ENCODE data around the gene L3MBTL1. TPM values are rescaled to one million over a fixed set of nuclear protein-coding genes. Genes with fewer than 3 reads are reported as not detected.

Gene L3MBTL1
- total and polyA plus RNA-seq, 2 donors (not counting 3 experiments of a cell fraction or from before 2014, with no cell fraction given), result 5.2 to 8.2 TPM

DNA sequence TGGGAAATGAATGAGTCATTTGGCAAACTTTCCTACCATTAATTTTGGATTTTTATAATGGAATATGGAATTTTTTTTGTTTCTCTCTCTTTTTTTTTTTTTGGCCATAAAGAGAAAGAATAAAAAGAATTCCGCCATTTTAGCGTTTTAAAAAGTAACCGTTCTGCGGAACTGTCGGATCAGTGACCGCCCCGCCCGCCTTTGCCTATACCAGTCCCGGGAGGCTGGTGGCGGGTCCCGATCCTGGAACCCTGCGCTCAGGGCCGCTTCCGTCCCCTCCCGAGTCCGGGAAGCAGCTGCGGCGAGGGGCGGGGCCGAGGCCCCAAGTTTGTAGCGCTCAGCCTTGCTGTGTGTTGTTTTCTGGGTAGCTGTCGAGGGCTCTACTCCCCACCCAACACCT is 609 bp downstream of the L3MBTL1 start:
- Histone ChIP-seq H3K79me2 (ENCODE audit: control insufficient read depth, insufficient read depth, low read length) (no peaks in the 10 kb centered on the region), H3K4me2 (ENCODE audit: insufficient read depth, low read length) (peak overlapping the region; percentile 80), H3K4me1 (ENCODE audit: control insufficient read depth, extremely low read depth, insufficient read depth, low read length) (peaks cover 4% of the 10 kb centered on the region), H4K20me1 (replicated peaks; ENCODE audit: control insufficient read depth, extremely low read depth, insufficient read depth, low read length) (no peaks in the 10 kb centered on the region), H3K36me3 (ENCODE audit: control insufficient read depth in 2 of 2, extremely low read depth in 1 of 2, insufficient read depth in 2 of 2, low read length in 2 of 2) (no peaks in the 10 kb centered on the region), H3K4me3 (replicated peaks in 1 of 3; ENCODE audit: insufficient read depth in 1 of 3, low read depth in 1 of 3, low read length in 3 of 3) (peak overlapping the region; percentile 49 to 55 (median 51)), H3K27me3 (ENCODE audit: control insufficient read depth in 2 of 2, insufficient read depth in 2 of 2, low read length in 2 of 2) (peaks cover 25 to 29% of the 10 kb centered on the region in 2 experiments), H3K9me1 (replicated peaks; ENCODE audit: control insufficient read depth, extremely low read depth, insufficient read depth, low read length) (no peaks in the 10 kb centered on the region), H3K9ac (replicated peaks; ENCODE audit: extremely low read depth, insufficient read depth, low read length) (no peak overlapping the region), H3K9me3 (replicated peaks; ENCODE audit: control insufficient read depth, insufficient read depth, low read length) (no peaks in the 10 kb centered on the region), H3K27ac (ENCODE audit: insufficient read depth, low read depth, low read length) (no peak overlapping the region), H2AFZ (ENCODE audit: low read depth, low read length) (peak overlapping the region; percentile 66)
- FAIRE-seq (no peak), DNase-seq (ENCODE audit: low read depth, low spot score) (no peak)
- no TSS peak for BruUV-seq (replicated peaks)
- TF ChIP-seq EZH2 (IDR thresholded peaks at IDR 0.05; ENCODE audit: borderline replicate concordance, low read depth, low read length, severe bottlenecking) (no peak), FOS (IDR thresholded peaks at IDR 0.05; ENCODE audit: borderline replicate concordance, insufficient read depth, low read length) (peak; percentile 9), GATA2 (IDR thresholded peaks at IDR 0.05; ENCODE audit: insufficient read depth, insufficient read length, low read depth, low read length) (no peak)
- intact Hi-C loops (cut with micrococcal nuclease), result loop anchor here (5.0 kb wide), 1 partner anchor 36 kb away; no protein-coding TSS in a partner anchor
- ChIA-PET POLR2A (no interaction called here), CTCF (interaction anchor here (1.0 to 1.6 kb wide), 3 partner anchors 11 to 59 kb away, joined by 3 to 4 read pairs (median 3); no protein-coding TSS in a partner anchor)
- dilution Hi-C loops (cut with MboI; ENCODE audit: extremely low pct_ligation_motif_present, low sequenced_read_pairs), result no loop called here

DNA sequence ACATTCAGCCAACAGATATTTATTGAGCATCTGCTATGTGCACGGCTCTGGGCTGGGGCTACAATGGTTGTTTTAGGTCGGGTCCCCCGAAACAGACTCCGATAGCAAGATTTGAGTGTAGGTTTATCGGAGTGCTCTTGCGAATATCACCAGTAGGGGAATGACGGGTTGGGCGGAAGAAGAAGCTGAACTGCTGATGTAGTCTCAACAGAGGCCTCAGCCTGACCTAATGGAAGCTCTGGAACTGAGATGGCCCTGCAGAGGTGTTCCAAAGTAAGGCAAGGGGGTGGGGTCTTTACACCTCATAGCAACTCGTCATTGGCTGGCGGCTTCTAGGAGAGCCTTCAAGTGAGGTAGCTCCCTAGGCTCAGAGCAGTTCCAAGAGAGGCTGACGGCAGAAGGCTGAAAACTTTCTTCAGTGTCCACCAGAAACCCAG is 1.1 kb downstream of the L3MBTL1 start:
- no TSS peak for BruUV-seq (replicated peaks)
- no peaks in the 10 kb centered on the region for H3K9me1 ChIP-seq (replicated peaks; ENCODE audit: control insufficient read depth, extremely low read depth, insufficient read depth, low read length)
- ChIA-PET POLR2A (no interaction called here), CTCF (interaction anchor here (1.6 kb wide), 1 partner anchor 30 kb away, joined by 4 read pairs; no protein-coding TSS in a partner anchor)
- FAIRE-seq (no peak), DNase-seq (ENCODE audit: low read depth, low spot score) (no peak)
- H3K4me1 ChIP-seq (ENCODE audit: control insufficient read depth, extremely low read depth, insufficient read depth, low read length), result peaks cover 4% of the 10 kb centered on the region
- no peak overlapping the region for H3K9ac ChIP-seq (replicated peaks; ENCODE audit: extremely low read depth, insufficient read depth, low read length)
- H3K36me3 ChIP-seq (ENCODE audit: control insufficient read depth in 2 of 2, extremely low read depth in 1 of 2, insufficient read depth in 2 of 2, low read length in 2 of 2), result no peaks in the 10 kb centered on the region
- H3K9me3 ChIP-seq (replicated peaks; ENCODE audit: control insufficient read depth, insufficient read depth, low read length), result no peaks in the 10 kb centered on the region
- intact Hi-C loops (cut with micrococcal nuclease), result loop anchor here (5.0 kb wide), 1 partner anchor 36 kb away; no protein-coding TSS in a partner anchor
- no peaks in the 10 kb centered on the region for H3K79me2 ChIP-seq (ENCODE audit: control insufficient read depth, insufficient read depth, low read length)
- H3K4me3 ChIP-seq (replicated peaks in 1 of 3; ENCODE audit: insufficient read depth in 1 of 3, low read depth in 1 of 3, low read length in 3 of 3), result no peak overlapping the region
- H2AFZ ChIP-seq (ENCODE audit: low read depth, low read length), result no peak overlapping the region
- no peak overlapping the region for H3K27ac ChIP-seq (ENCODE audit: insufficient read depth, low read depth, low read length)
- dilution Hi-C loops (cut with MboI; ENCODE audit: extremely low pct_ligation_motif_present, low sequenced_read_pairs), result no loop called here
- H3K27me3 ChIP-seq (ENCODE audit: control insufficient read depth in 2 of 2, insufficient read depth in 2 of 2, low read length in 2 of 2), result peaks cover 25 to 29% of the 10 kb centered on the region in 2 experiments
- no peak overlapping the region for H3K4me2 ChIP-seq (ENCODE audit: insufficient read depth, low read length)
- TF ChIP-seq FOS (IDR thresholded peaks at IDR 0.05; ENCODE audit: borderline replicate concordance, insufficient read depth, low read length), result no peak
- TF ChIP-seq, protein P1, sequence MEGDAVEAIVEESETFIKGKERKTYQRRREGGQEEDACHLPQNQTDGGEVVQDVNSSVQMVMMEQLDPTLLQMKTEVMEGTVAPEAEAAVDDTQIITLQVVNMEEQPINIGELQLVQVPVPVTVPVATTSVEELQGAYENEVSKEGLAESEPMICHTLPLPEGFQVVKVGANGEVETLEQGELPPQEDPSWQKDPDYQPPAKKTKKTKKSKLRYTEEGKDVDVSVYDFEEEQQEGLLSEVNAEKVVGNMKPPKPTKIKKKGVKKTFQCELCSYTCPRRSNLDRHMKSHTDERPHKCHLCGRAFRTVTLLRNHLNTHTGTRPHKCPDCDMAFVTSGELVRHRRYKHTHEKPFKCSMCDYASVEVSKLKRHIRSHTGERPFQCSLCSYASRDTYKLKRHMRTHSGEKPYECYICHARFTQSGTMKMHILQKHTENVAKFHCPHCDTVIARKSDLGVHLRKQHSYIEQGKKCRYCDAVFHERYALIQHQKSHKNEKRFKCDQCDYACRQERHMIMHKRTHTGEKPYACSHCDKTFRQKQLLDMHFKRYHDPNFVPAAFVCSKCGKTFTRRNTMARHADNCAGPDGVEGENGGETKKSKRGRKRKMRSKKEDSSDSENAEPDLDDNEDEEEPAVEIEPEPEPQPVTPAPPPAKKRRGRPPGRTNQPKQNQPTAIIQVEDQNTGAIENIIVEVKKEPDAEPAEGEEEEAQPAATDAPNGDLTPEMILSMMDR (IDR thresholded peaks at IDR 0.05; ENCODE audit: extremely low read depth in 1 of 2, insufficient read depth in 1 of 2, low read depth in 1 of 2, low read length in 2 of 2), result no peak
- TF ChIP-seq MYC (IDR thresholded peaks at IDR 0.05; ENCODE audit: low read depth, low read length), result no peak
- no peak for TF ChIP-seq POLR2A (IDR thresholded peaks at IDR 0.05; ENCODE audit: low read depth, low read length)
- H4K20me1 ChIP-seq (replicated peaks; ENCODE audit: control insufficient read depth, extremely low read depth, insufficient read depth, low read length), result no peaks in the 10 kb centered on the region
